DOHH2 (cell line): ENCODE results near the gene RPE65.

Source experiments
- CTCF ChIP-seq: fragments of 200-600 bp; sonication (generic); IDR thresholded peaks from one replicate; pipeline ENCODE4 v1.5.1; 2014; ENCODE audit warnings: antibody characterized with exemption, mild to moderate bottlenecking, low read depth, low read length; ENCODE audit not compliant: poor library complexity, severe bottlenecking
- EZH2phosphoT487 ChIP-seq: fragments of 200-600 bp; sonication (generic); IDR thresholded peaks from 2 replicates; pipeline ENCODE4 v1.6.1; 2017; ENCODE audit warnings: borderline replicate concordance, mild to moderate bottlenecking, antibody characterized with exemption, low read length, moderate library complexity, mixed read lengths

- TF ChIP-seq CTCF, result no peak
- no peak for TF ChIP-seq EZH2phosphoT487
Measured at GRCh38 chr1:68456202-68456601, 6.4 kb upstream of the RPE65 start.
